Measurements from ENCODE around the gene SCFD2. TPM values are rescaled to one million over a fixed set of nuclear protein-coding genes. Genes with fewer than 3 reads are reported as not detected.

Gene SCFD2
- total and polyA plus RNA-seq, 2 of the 8 experiments (the other 6 are each of a cell fraction or from before 2014, with no cell fraction given), result 6.2 to 10.2 TPM

GRCh38 chr4:53365486-53366300, at the start of gene SCFD2 (continued):
- peak; percentile 43; the same call in 1 of the 2 replicates for TF ChIP-seq CHD2 (IDR thresholded peaks at IDR 0.05; ENCODE audit: low read length)
- peak; percentile 64 for TF ChIP-seq ATF3 (IDR thresholded peaks at IDR 0.05; ENCODE audit: insufficient read depth, low read depth, low read length)
- no peak for TF ChIP-seq POU5F1 (IDR thresholded peaks at IDR 0.05; ENCODE audit: low read depth, low read length)
- TF ChIP-seq RNF2 (IDR thresholded peaks at IDR 0.05; ENCODE audit: borderline replicate concordance, low read depth, low read length, missing control alignments, poor library complexity, severe bottlenecking), result peak; percentile 49
- TF ChIP-seq KDM4A (IDR thresholded peaks at IDR 0.05; ENCODE audit: low read depth, low read length, severe bottlenecking), result peak; percentile 97
- TF ChIP-seq HDAC6 (IDR thresholded peaks at IDR 0.05; ENCODE audit: low read depth, low read length), result no peak
- no peak for TF ChIP-seq MAFK (IDR thresholded peaks at IDR 0.05; ENCODE audit: low read depth, low read length)
- peak; percentile 100 for TF ChIP-seq SIN3A (conservative IDR thresholded peaks at IDR 0.05 in 1 of 2, IDR thresholded peaks at IDR 0.05 in 1 of 2; ENCODE audit: low read depth in 1 of 2, low read length in 2 of 2)
- no peak for TF ChIP-seq EZH2 (IDR thresholded peaks at IDR 0.05; ENCODE audit: low read depth, low read length, severe bottlenecking)
- TF ChIP-seq ZNF274 (IDR thresholded peaks at IDR 0.05; ENCODE audit: borderline replicate concordance, extremely low read depth, low read length), result no peak
- no peak for TF ChIP-seq EP300 (IDR thresholded peaks at IDR 0.05; ENCODE audit: borderline replicate concordance in 1 of 2, low read depth in 2 of 2, low read length in 2 of 2)
- TF ChIP-seq NRF1 (IDR thresholded peaks at IDR 0.05; ENCODE audit: low read depth, low read length), result no peak
- peak; percentile 32 to 81 for TF ChIP-seq POLR2A (IDR thresholded peaks at IDR 0.05; ENCODE audit: control extremely low read depth in 1 of 2, low read depth in 2 of 2, low read length in 2 of 2)
- peak; percentile 72 for TF ChIP-seq TAF1 (IDR thresholded peaks at IDR 0.05; ENCODE audit: low read depth, low read length)
- TF ChIP-seq RAD21 (IDR thresholded peaks at IDR 0.05 in 1 of 2, conservative IDR thresholded peaks at IDR 0.05 in 1 of 2; ENCODE audit: low read depth in 2 of 2, low read length in 2 of 2), result no peak
- peak; percentile 53; the same call in 1 of the 2 replicates for TF ChIP-seq TBP (IDR thresholded peaks at IDR 0.05; ENCODE audit: low read depth, low read length)
- TF ChIP-seq BCL11A (IDR thresholded peaks at IDR 0.05; ENCODE audit: low read depth in 2 of 2, low read length in 2 of 2), result no peak
- TF ChIP-seq PHF8 (conservative IDR thresholded peaks at IDR 0.05; ENCODE audit: low read depth, low read length), result 0 out of 2 replicates have a peak, but pooled peaks have one; percentile 36
- no peak for TF ChIP-seq BACH1 (IDR thresholded peaks at IDR 0.05; ENCODE audit: low read length)
- no peak for TF ChIP-seq GTF2F1 (IDR thresholded peaks at IDR 0.05; ENCODE audit: borderline replicate concordance, low read depth, low read length)
- TF ChIP-seq EGR1 (IDR thresholded peaks at IDR 0.05; ENCODE audit: borderline replicate concordance, low read depth, low read length), result no peak
- TF ChIP-seq RBBP5 (IDR thresholded peaks at IDR 0.05; ENCODE audit: borderline replicate concordance, low read depth, low read length), result 0 out of 2 replicates have a peak, but pooled peaks have one; percentile 79
- peak; percentile 84 for TF ChIP-seq ASH2L (IDR thresholded peaks at IDR 0.05; ENCODE audit: low read length)

Data from H1 (cell line).